ENCODE measurements around the gene ZNF512. TPM values are rescaled to one million over a fixed set of nuclear protein-coding genes. Genes with fewer than 3 reads are reported as not detected.

The ZNF512 gene
- total RNA-seq, 1 donor from 2014 or later: 52.5 TPM

- Mint-ChIP-seq H3K27ac (ENCODE audit: unreplicated experiment) (no peak overlapping the region), H3K36me3 (ENCODE audit: unreplicated experiment) (peaks cover 44% of the 10 kb centered on the region)
Measured at GRCh38 chr2:27638037-27638637, 55.3 kb downstream of the ZNF512 start.

DNA sequence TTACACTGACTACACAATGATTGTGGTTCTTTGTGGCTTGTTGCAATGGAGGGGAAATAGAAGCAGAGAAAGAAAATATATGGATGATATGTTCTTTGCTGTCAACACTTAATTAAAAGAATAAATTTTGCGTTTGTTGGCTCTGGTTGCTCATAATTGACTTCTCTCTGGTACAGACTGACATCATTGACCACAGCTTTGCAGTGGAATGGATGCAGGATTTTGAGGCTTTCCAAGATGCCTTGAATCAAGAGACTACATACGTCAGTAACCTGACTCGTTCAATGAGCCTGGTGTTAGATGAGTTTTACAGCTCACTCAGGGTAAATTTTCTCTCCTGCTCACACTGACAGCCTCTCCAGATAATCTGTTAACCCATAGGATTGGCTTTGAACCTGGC is 55.9 kb downstream of the ZNF512 start:
- Mint-ChIP-seq H3K9me3 (ENCODE audit: unreplicated experiment) (no peaks in the 10 kb centered on the region), H3K27me3 (ENCODE audit: unreplicated experiment) (no peaks in the 10 kb centered on the region), H3K36me3 (ENCODE audit: unreplicated experiment) (peaks cover 45% of the 10 kb centered on the region), H3K4me3 (ENCODE audit: unreplicated experiment) (no peak overlapping the region), H3K4me1 (ENCODE audit: unreplicated experiment) (no peaks in the 10 kb centered on the region), H3K27ac (ENCODE audit: unreplicated experiment) (no peak overlapping the region)
- no peak for TF ChIP-seq CTCF (IDR thresholded peaks at IDR 0.05)
- DNase-seq (ENCODE audit: extremely low spot score, unreplicated experiment): no peak

More at GRCh38 chr2:27638037-27638637, 55.3 kb downstream of the ZNF512 start:
- Mint-ChIP-seq H3K27me3 (ENCODE audit: unreplicated experiment) (no peaks in the 10 kb centered on the region), H3K9me3 (ENCODE audit: unreplicated experiment) (no peaks in the 10 kb centered on the region), H3K4me1 (ENCODE audit: unreplicated experiment) (no peaks in the 10 kb centered on the region), H3K4me3 (ENCODE audit: unreplicated experiment) (no peak overlapping the region)
- TF ChIP-seq CTCF (IDR thresholded peaks at IDR 0.05): no peak
- no peak for DNase-seq (ENCODE audit: extremely low spot score, unreplicated experiment)

DNA sequence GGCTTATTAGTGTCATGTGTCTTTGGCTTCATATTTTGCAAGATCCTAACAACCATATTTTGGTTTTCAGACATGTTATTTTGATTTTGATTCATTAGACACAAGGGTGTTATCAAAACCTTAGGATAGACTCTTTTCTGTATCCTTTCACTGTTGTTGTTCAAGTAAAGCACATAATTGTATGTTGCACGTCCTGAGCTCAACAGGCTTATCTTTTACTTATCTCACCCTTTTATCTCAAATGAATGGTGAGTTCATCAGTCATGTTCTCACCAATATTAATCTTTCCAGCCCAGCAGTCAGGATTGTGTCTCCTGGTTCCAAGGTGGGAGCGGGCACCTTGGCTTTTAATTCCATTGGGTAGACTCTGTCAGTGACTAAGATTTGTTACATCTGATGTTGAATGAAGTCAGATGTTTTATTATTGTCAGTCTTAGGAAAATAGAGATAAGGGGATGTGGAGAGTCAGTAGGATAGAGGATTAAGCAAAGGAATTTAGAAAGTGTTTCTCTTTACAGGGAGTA is 57.9 kb downstream of the ZNF512 start:
- Mint-ChIP-seq H3K27ac (ENCODE audit: unreplicated experiment) (no peak overlapping the region), H3K36me3 (ENCODE audit: unreplicated experiment) (peaks cover 37% of the 10 kb centered on the region), H3K9me3 (ENCODE audit: unreplicated experiment) (no peaks in the 10 kb centered on the region), H3K4me1 (ENCODE audit: unreplicated experiment) (no peaks in the 10 kb centered on the region), H3K4me3 (ENCODE audit: unreplicated experiment) (no peak overlapping the region), H3K27me3 (ENCODE audit: unreplicated experiment) (no peaks in the 10 kb centered on the region)
- no peak for TF ChIP-seq CTCF (IDR thresholded peaks at IDR 0.05)
- no peak for DNase-seq (ENCODE audit: extremely low spot score, unreplicated experiment)

DNA sequence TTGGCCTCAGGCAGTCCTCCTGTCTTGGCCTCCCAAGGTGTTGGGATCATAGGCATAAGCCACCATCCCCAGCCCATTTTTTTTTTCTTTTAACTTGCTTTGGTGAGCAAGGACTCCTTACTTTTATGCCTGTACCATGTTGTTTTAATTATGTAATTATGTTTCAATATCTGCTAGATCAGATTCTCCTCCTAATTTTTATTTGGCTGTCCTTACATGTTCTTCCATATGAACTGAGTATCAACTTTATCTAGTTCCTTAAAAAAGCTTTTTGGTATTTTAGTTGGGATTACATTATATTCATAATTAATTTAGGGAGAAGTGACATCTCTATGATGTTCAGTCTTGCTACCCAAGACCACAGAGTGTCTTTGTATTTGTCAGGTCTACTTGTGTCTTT is 62.4 kb downstream of the ZNF512 start:
- Mint-ChIP-seq H3K27me3 (ENCODE audit: unreplicated experiment) (no peaks in the 10 kb centered on the region), H3K9me3 (ENCODE audit: unreplicated experiment) (no peaks in the 10 kb centered on the region), H3K4me3 (ENCODE audit: unreplicated experiment) (no peak overlapping the region), H3K36me3 (ENCODE audit: unreplicated experiment) (peaks cover 28% of the 10 kb centered on the region), H3K4me1 (ENCODE audit: unreplicated experiment) (no peaks in the 10 kb centered on the region), H3K27ac (ENCODE audit: unreplicated experiment) (no peak overlapping the region)
- no peak for DNase-seq (ENCODE audit: extremely low spot score, unreplicated experiment)
- no peak for TF ChIP-seq CTCF (IDR thresholded peaks at IDR 0.05)

DNA sequence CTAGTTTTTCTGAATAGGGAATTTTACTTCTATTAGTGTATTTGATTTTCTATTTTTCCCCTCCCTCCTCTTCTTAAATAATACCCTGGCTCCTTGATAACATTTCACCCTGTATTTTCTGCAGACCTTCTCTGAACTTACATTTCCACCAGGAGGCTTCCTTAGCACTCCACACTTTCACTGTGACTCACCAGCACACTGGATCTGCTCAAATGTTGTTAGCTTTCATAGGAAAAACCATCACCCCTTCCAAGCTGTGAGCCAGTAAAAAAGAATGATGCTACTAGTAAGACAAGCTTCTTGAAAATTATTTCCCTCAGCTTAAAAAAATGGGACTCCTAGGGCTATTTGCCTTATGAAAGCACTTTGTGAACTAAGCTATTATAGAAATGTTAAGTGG is 64.4 kb downstream of the ZNF512 start:
- Mint-ChIP-seq H3K4me1 (ENCODE audit: unreplicated experiment) (no peaks in the 10 kb centered on the region), H3K9me3 (ENCODE audit: unreplicated experiment) (no peaks in the 10 kb centered on the region), H3K27ac (ENCODE audit: unreplicated experiment) (no peak overlapping the region), H3K36me3 (ENCODE audit: unreplicated experiment) (peaks cover 27% of the 10 kb centered on the region), H3K4me3 (ENCODE audit: unreplicated experiment) (no peak overlapping the region), H3K27me3 (ENCODE audit: unreplicated experiment) (no peaks in the 10 kb centered on the region)
- DNase-seq (ENCODE audit: extremely low spot score, unreplicated experiment): no peak
- no peak for TF ChIP-seq CTCF (IDR thresholded peaks at IDR 0.05)

Data from osteocyte (in vitro differentiated cells).